HG02623 (cell line): ENCODE results near the gene CTDP1.

Experiments
- ATAC-seq: cut with Tn5 transposase; IDR thresholded peaks from one replicate; pipeline ENCODE4 v1.9.1; 2021; ENCODE audit warnings: moderate library complexity; ENCODE audit not compliant: unreplicated experiment

The CTDP1 gene

DNA sequence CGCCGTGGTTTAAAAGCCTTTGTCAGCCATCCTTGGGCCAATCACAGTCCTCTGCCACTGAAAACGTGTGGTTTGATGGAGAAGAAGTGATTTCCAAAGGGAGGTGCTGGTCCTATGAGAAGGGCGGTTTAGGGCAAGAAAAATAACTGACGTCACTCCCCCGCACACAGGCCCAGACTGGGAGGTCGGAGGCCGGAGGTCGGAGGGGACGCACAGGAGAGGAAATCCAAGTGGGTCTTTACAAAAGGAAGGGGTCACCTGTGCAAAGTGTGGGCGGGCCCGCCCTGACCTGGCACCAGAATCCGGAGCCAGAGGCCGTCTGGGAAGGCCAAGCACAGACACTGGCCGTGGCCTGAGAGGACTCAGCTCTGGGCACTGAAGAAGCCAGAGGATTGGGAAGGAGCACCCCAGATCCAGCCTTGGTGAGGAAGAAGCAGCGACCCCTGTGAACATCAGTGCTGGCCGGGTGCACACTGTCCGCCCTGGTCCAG is 100.1 kb downstream of the CTDP1 start:
- no peak for ATAC-seq

DNA sequence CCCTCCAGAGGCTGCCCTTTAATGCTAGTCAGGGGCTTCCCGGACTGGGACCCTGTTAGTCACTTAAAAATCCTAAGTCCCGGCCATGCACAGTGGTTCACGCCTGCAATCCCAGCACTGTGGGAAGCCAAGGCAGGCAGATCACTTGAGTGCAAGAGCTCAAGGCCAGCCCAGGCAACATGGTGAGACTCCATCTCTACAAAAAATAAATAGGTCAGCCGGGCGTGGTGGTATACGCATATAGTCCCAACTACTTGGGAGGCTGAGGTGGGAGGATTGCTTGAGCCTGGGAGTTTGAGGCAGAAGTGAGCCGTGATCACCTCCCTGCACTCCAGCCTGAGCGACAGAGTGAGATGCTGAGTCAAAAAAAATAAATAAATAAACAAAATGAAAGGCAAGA is 100.9 kb downstream of the CTDP1 start:
- no peak for ATAC-seq

- no peak for ATAC-seq
Measured at GRCh38 chr18:79781331-79781941, 101.8 kb downstream of the CTDP1 start.

DNA sequence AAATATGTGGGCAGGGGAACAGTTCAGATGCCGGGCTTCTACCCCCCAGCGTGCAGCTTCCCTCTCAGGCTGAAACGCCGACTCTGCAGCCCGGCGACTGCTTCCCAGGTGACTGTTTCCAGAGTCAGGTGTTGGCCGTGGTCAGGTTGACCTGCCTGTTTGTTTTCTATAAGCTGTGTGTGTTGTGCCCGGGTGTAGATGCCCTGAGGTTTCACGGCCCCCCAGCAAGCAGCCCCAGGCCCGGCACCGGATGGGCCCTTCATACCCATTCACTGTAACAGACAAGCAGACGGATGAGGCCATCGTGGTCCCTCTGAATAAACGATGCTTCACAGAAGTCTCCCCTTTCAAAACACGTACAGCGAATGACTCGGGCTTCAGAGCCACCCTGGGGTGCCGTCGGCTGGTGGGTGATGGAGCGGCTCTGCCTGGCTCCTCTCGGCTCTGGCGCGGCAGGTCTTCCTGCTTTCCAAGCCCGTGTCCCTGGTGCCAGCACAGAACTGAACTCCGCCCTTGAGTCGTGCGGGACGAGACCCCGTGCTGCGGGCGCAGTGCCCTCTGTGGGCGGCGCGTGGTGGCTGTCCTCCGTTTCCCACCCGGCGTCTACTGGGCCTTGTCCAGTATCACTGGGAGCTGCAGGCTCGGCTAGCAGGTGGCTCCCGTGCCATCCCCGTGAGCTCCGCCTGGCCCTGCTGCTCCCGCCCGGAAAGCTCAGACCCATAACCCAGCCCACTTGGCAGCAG is 103.1 kb downstream of the CTDP1 start:
- no peak for ATAC-seq

- no peak for ATAC-seq
Measured at GRCh38 chr18:79784071-79784913, 104.7 kb downstream of the CTDP1 start.

DNA sequence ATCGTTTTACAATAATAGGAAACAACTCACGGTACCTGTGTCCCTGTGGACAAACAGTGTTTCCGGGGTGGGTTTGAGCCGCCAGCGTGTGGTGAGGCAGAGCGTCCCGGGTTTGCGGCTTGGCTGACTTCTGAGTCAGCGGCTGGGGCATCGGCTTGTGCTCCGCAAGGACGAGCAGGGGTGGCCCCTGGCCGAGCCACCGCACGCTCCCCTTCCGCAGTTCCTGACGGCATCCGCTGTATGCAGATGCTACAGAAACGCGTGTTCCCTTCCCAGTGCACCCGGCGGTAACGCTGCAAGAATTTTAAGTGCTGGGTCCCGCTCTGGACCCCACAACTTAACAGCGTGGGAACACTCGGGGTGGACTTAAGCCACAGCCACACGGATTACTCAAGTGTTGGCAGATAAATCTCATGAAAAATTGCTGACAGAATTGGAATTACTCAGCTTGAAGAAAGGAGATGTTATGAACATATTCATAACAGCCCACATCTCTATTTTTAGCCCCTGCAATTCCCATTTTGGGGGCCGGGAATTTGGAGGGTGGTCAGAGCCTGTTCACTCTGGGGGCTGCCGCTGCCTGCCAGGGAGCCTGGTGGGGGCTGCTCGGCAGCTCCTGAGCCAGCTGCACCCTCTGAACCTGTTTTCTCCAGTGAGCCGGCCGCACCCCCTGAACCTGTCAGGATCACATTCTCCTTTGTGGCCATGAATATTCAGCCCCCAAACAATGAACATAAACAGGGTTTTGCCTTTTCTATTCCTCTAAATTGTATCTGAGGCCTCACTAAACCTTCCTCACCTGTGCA is 105.6 kb downstream of the CTDP1 start:
- no peak for ATAC-seq

DNA sequence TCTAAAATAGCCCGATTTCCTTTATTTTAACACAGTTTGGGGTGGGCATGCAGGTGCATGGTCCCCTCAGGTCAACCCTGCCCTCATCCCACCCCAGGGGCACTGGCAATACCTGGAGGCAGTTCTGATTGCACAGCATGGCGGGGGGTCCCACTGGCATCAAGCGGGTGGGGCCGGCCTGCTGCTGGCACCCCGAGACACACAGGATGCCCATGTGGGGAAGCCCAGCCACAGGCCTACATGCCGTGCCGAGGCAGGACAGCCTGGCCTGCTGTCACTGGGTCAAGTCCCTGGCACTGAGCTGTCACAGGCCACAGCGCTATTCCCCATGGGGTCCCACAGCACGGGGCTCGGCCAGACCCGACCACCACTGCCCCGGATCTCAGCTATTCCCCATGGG is 106.2 kb downstream of the CTDP1 start:
- ATAC-seq: no peak

DNA sequence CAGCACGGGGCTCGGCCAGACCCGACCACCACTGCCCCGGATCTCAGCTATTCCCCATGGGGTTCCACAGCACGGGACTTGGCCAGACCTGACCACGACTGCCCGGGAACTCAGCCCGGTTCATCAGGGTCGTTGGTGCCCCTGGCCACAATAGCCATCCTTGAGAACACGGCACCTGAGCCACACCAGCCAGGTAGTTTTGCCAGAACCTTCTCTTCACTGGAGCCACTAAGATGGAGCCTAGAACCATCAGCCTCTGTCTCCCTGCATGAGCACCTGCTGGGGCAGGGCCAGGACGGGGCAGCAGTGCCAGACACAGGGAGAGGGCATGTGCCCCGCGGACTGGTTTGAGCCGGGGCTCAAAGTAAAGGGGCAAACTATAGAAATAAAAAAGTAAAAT is 106.7 kb downstream of the CTDP1 start:
- no peak for ATAC-seq

DNA sequence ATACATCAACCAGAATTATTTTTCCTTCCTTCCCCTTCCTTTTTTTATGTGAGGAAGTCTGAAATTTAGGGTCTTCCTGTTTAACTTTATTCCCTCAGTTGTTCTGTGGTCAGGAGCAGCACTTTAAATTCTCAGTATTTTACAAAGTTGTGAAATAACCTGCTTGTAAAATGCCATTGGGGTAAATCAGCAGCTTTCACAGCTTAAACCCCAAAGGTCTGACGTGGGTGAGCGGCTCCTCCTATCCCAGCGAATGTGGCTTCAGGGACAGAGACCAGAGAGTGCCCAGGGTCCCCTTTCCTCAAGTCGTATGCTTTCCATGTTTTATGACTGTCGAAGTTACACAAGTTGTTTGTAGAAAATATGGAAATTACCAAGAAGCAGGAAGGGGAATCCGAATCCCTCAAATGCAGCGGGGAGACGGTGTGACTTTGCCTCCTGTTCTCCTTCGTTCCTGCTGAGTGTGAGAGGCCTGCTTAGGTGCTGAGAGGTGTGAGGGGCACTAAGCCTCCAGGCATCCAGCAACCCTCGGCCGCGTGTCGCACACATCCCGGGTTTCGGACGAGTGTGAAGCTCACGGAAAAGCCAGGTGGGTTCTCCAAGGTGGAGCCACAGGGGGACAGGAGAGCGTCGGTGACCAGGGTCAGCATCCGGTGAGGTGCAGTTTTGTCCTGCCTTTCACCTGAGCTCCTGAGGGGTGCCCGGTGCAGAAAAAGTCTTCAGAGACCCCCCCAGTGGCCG is 107.4 kb downstream of the CTDP1 start:
- no peak for ATAC-seq

GRCh38 chr18:79787527-79787864 is 107.9 kb downstream of the CTDP1 start:
- no peak for ATAC-seq

DNA sequence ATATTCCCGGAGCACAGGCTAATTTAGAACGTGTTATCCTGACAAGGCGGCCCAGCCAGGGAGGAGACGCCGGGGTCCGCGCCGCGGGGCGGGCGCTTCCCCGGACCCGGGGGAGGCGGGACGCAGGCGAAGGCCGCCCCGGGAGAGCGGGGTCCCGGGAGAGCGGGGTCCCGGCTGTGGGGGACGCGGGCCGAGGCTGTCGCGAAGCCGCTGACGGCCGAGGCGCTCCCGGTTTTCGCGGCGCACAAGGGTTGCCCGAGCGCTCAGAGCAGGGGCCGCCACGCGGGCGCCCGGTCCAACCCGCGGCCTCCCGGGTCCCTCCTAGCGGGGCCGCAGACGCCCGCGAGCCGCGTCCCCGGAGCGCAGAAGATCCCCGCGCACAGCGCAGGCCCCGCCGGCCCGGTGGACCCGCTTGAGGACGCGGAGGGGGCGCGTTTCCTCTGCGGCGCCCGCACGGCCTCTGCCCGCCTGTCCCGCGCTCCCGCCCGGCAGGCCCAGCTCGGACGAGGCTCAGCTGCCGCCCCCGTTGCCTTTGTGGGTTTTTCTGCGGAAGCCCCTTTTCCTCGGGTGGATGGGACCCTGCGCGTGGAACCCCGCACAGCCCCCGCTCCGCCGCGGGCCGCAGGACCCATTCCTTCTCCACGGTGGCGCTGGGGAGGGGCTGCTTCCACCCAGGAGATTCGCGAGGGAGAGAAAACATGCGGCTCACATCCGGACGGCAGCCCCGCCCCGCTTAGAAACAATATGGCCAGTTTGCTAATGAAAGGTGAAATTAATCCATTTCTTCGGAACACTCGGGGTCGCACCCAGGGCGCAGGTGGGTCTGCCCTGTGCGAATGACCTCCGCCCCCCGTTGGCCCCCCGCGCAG is 108.5 kb downstream of the CTDP1 start:
- no peak for ATAC-seq

GRCh38 chr18:79788734-79789085 is 109.1 kb downstream of the CTDP1 start:
- ATAC-seq: no peak

DNA sequence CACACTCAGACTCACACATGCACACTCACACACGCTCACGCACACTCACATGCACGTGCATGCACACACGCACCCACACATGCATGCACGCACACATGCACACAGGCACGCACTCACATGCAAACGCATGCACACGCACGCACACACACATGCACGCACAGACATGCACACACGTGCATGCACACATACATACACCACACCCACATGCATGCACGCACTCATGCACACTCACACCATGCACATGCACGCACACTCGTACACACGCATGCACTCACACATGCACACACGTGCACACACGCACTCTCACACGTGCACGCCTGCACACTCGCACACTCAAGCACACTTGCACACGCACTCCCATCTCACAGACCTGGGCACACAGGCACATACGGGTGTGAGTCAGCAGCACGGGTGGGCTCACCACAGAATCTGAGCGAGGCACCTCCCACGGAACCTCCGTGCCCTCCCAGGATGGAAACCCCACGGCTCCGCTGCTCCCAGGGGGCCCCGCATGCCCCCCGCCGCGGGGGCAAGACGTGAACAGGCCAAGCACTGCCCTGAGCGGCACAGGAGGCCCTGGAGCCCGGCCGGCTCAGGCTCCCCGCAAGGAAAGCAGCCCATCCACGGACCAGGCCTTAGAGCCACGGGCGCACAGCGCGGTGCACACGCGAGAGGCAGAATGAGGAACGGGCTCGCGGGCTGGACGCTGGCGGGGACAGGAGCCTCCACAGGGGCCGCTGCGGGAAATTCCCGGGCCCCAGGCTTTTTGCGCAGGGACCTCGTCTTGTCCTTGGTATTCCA is 109.7 kb downstream of the CTDP1 start:
- ATAC-seq: no peak

DNA sequence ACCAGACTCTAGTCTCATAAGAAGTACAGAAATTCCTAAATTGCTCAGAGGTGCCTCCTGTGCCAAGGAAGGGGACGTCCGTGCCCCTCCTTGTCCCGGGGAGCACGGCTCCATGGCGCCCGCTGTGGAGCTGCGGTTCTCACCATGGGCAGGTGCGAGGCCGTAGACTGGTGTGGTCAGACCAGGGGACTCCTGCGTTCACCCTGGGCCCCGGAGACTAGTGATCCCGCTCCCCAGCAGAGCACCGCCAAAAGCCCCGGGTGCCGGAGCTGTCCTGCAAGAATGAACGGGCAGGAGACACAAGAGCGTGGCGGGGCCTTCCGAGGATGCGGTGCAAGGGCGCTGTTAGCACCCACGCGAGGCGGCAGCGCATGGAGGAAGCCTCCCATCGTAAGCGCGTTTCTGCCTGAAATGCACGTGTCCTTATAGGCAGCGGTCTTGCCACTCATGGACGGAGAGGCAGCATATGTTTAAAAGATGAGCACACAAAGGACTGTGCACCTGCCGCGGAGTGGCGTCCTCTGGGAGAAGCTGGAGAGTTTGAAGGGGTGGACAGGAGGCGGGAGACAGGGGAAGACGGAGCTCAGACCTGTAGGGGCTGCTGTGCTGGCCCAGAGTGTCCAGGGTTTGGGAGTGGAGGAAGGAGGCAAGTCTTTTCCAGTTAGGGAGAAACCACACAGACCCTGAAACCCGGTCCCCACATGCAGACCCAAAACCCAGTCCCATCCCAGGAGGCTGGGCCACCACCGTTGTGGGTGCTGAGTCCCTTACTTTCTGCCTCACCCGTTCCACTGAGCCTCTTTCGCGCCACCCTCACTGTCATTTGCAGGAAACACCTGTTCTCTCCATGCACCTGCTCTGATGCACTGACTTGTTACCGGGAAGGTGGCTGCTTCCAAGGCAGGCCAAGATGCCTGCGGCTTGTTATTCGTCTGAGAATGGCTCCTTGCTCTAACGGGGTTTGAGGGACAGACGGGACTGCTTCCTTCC is 110.6 kb downstream of the CTDP1 start:
- no peak for ATAC-seq

- no peak for ATAC-seq
Measured at GRCh38 chr18:79790996-79791972, 111.7 kb downstream of the CTDP1 start.
